Hematopoietic multipotent progenitor cell treated with erythropoietin and hydrocortisone succinate and interleukin-3 and kit ligand, for 6 days (in vitro differentiated cells): ENCODE data around the gene PATE4.

ENCODE experiments used
- DNase-seq: peaks from one replicate; pipeline ENCODE4 v3.0.0-alpha.2; 2015

The PATE4 gene

GRCh38 chr11:125887373-125888324 is 54.5 kb downstream of the PATE4 start, which contains the start of gene HYLS1:
TSS of gene HYLS1 (plus strand) at chr11:125887668. CDS start at chr11:125899369, 11,701 bp downstream.
- DNase-seq: peak; percentile 92
